KOPT-K1 (cell line): ENCODE results near the gene TXNL1.

Source experiments
- H3K27ac ChIP-seq: fragments of 200-600 bp; sonication (generic); 2 replicates; pipeline ENCODE4 v1.5.1; 2016; ENCODE audit warnings: antibody characterized with exemption, mild to moderate bottlenecking, low read depth, low read length; ENCODE audit not compliant: poor library complexity, severe bottlenecking
- H3K36me3 ChIP-seq: fragments of 200-600 bp; sonication (generic); 2 replicates; pipeline ENCODE4 v1.5.1; 2017; ENCODE audit warnings: antibody characterized with exemption, mild to moderate bottlenecking, low read length, moderate library complexity; ENCODE audit not compliant: insufficient read depth
- H3K9me3 ChIP-seq: fragments of 200-600 bp; sonication (generic); 2 replicates; pipeline ENCODE4 v1.5.1; 2017; ENCODE audit warnings: antibody characterized with exemption, low read length, mild to moderate bottlenecking; ENCODE audit not compliant: insufficient read depth, poor library complexity, severe bottlenecking

The TXNL1 gene

DNA sequence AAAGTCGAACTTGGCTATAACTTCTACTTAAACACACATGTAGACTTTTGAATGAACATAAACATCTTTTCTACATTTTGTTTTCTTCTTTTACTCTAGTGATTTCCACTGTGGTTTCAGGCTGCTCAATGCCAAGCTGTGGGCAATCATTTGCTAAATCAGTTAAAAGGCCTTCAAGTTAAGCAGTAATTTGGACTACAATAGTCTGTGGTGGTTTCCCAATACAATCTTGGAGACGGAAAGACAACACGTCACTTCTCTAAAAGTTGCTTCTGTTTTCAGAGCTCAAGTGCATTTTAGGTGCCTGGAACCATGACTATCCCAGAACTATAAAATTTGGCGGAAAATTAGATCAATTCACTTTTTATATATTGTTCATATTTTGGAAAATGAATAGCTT is 69.4 kb downstream of the TXNL1 start:
- Histone ChIP-seq H3K27ac (no peak overlapping the region), H3K9me3 (no peaks in the 10 kb centered on the region), H3K36me3 (no peaks in the 10 kb centered on the region)

DNA sequence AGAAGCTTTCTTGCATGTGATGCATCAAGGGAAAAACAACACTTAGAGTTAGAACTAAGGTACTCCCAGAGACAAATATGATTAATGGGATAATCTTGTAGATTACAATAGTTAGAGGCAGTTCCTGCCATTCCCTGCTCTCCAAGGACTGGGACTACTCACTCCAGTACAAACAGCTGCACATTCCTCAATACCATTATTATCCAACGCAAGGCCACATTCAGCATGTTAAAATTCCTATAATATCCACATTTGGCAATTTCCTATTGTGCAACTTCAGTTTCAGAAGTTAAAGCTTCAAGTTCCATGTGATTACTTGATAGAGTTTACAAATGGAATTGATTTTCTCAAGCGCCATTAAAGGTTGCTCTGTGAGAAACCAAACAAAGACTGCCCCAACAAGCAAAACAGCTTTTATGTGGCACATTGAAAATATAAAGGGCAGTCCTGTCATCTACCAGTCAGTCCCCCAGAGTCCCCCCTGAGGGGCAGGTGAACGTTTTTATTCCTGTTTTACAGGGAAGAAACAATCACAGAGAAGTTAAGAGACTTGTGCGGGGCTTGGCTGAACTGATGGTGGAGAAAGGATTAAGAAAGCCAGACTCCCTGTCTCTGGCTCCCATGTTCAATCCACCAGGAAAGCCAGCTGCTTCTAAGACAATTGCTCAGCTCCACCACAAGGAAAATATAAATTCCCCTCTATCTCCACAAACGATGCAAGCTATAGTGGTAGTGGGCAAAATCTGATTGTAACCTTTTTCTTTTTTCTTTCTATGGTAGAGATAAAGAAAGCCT is 72.6 kb downstream of the TXNL1 start:
- Histone ChIP-seq H3K27ac (no peak overlapping the region), H3K36me3 (no peaks in the 10 kb centered on the region), H3K9me3 (no peaks in the 10 kb centered on the region)

- Histone ChIP-seq H3K36me3 (no peaks in the 10 kb centered on the region), H3K27ac (no peak overlapping the region), H3K9me3 (no peaks in the 10 kb centered on the region)
Observed at GRCh38 chr18:56565046-56565445, 73.3 kb downstream of the TXNL1 start.

GRCh38 chr18:56563568-56563967 is 74.8 kb downstream of the TXNL1 start:
- no peaks in the 10 kb centered on the region for H3K36me3 ChIP-seq
- H3K9me3 ChIP-seq = no peaks in the 10 kb centered on the region
- H3K27ac ChIP-seq = no peak overlapping the region

GRCh38 chr18:56562479-56562878 is 75.9 kb downstream of the TXNL1 start:
- Histone ChIP-seq H3K36me3 (no peaks in the 10 kb centered on the region), H3K9me3 (no peaks in the 10 kb centered on the region), H3K27ac (no peak overlapping the region)

- H3K27ac ChIP-seq = no peak overlapping the region
Observed at GRCh38 chr18:56560992-56561391, 77.4 kb downstream of the TXNL1 start.

DNA sequence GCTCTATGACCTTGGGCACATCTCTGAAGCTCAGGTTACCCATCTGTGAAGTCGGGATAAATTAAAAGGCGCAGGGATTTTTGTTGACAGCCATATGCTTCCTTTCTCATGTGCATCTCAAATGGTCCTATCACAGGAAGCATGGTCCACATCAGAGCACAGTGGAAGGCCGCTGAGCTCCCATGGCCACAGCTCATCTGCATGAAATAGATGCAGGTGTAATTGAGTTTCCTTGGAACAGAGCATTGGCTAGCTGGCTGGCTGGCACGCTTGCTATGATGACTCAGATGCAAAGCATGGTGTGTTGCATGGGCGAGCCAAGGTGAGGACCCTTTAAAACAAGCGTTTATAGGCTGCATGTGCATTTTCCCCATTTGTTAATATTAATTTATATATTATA is 79.3 kb downstream of the TXNL1 start:
- H3K9me3 ChIP-seq = no peaks in the 10 kb centered on the region
- no peaks in the 10 kb centered on the region for H3K36me3 ChIP-seq
- no peak overlapping the region for H3K27ac ChIP-seq

More at GRCh38 chr18:56560992-56561391, 77.4 kb downstream of the TXNL1 start:
- Histone ChIP-seq H3K9me3 (no peaks in the 10 kb centered on the region), H3K36me3 (no peaks in the 10 kb centered on the region)

DNA sequence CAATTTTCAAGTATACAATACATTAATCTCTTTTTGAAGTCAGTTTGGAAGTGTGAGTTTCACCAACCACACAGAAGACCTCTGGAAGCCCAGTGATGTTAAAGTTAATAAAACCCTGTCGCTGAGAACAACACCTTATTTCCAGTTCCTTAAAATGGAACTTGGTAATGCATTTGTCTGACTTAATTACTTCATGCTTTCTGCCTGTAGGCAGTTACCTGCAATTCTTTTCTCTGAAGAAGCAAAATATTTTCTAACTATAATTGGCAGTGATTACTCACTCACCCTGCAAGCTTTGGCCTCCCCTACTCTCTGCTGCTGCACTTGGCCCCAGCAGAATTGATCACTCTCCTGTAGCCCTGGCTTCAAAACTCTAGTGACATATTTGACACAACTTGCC is 81.5 kb downstream of the TXNL1 start:
- H3K27ac ChIP-seq = no peak overlapping the region

DNA sequence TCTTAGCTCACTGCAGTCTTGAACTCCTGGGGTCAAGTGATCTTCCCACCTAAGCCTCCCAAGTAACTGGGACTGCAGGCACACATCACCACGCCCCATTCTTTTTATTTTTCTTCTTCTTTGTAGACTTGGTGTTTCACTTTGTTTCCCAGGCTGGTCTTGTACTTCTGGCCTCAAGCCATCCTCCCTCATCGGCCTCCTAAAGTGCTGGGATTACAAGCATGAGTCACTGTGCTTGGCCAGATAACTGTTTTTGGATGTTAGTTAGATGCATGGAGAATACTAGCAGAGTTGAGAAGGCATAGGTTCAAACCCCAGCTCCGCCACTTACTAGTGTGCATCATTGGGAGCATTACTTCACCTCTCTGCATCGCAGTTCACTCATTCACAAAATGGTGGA is 88.3 kb downstream of the TXNL1 start:
- H3K36me3 ChIP-seq = no peaks in the 10 kb centered on the region
- no peaks in the 10 kb centered on the region for H3K9me3 ChIP-seq
- no peak overlapping the region for H3K27ac ChIP-seq

More for the DNA sequence above, 81.5 kb downstream of the TXNL1 start:
- no peaks in the 10 kb centered on the region for H3K36me3 ChIP-seq
- H3K9me3 ChIP-seq = no peaks in the 10 kb centered on the region
